CD4-positive, CD25-positive, alpha-beta regulatory T cell (primary cell): ENCODE results near the gene CAMK2D. TPM values are rescaled to one million over a fixed set of nuclear protein-coding genes. Genes with fewer than 3 reads are reported as not detected.

Source experiments
- ATAC-seq, 2 donors: fragments of 150-1000 bp; cut with Tn5 transposase; one replicate each; pipeline ENCODE4 v1.10.0; 2021; ENCODE audit warnings: low read depth in 2 of 2, moderate number of reproducible peaks in 2 of 2, moderate library complexity in 1 of 2
- DNase-seq, 3 donors: peaks; one replicate each; pipeline versions ENCODE4 v3.0.0 to v3.0.0-alpha.2; 2012 to 2022; ENCODE audit warnings: mixed read lengths in 1 of 3
- H3K27ac ChIP-seq: one replicate; pipeline ENCODE4 v1.7.0; 2013; ENCODE audit warnings: mild to moderate bottlenecking, low read length; ENCODE audit not compliant: insufficient read depth, poor library complexity, severe bottlenecking
- H3K27me3 ChIP-seq: one replicate; pipeline ENCODE4 v1.7.0; 2013; ENCODE audit warnings: low read length; ENCODE audit not compliant: control insufficient read depth, insufficient read depth
- H3K36me3 ChIP-seq: one replicate; pipeline ENCODE4 v1.7.0; 2013; ENCODE audit warnings: mild to moderate bottlenecking, low read length, moderate library complexity; ENCODE audit not compliant: control insufficient read depth, insufficient read depth
- H3K4me1 ChIP-seq: 2 replicates; pipeline ENCODE4 v1.7.0; 2013; ENCODE audit warnings: mild to moderate bottlenecking, low read length; ENCODE audit not compliant: insufficient read depth, control insufficient read depth, poor library complexity, severe bottlenecking
- H3K4me3 ChIP-seq: one replicate; pipeline ENCODE4 v1.7.0; 2013; ENCODE audit warnings: low read depth, mild to moderate bottlenecking, low read length, moderate library complexity
- H3K9me3 ChIP-seq, 2 experiments: 1 replicate in 1 of 2; 2 replicates in 1 of 2; pipeline ENCODE4 v1.7.0; 2013; ENCODE audit warnings: low read length in 2 of 2, mild to moderate bottlenecking in 1 of 2, moderate library complexity in 1 of 2; ENCODE audit not compliant: control insufficient read depth in 2 of 2
- H3K27ac Mint-ChIP-seq, 3 donors: one replicate each; pipeline ENCODE4 v1.8.0; 2020 to 2022; ENCODE audit warnings: mild to moderate bottlenecking in 3 of 3, mixed read lengths in 3 of 3, moderate library complexity in 2 of 3
- H3K27me3 Mint-ChIP-seq: one replicate; pipeline ENCODE4 v1.8.0; 2022; ENCODE audit warnings: mild to moderate bottlenecking, mixed read lengths
- H3K36me3 Mint-ChIP-seq: one replicate; pipeline ENCODE4 v1.8.0; 2020; ENCODE audit warnings: mixed read lengths
- H3K4me1 Mint-ChIP-seq, 4 donors: one replicate each; pipeline ENCODE4 v1.8.0; 2020 to 2022; ENCODE audit warnings: mixed read lengths in 4 of 4, mild to moderate bottlenecking in 1 of 4
- H3K4me3 Mint-ChIP-seq, 4 donors: one replicate each; pipeline ENCODE4 v1.8.0; 2020 to 2022; ENCODE audit warnings: mild to moderate bottlenecking in 4 of 4, mixed read lengths in 4 of 4, moderate library complexity in 3 of 4
- H3K9me3 Mint-ChIP-seq, 7 donors: one replicate each; pipeline ENCODE4 v1.8.0; 2020 to 2022; ENCODE audit warnings: mixed read lengths in 7 of 7, mild to moderate bottlenecking in 3 of 7, moderate library complexity in 2 of 7
- polyA plus RNA-seq, 4 donors: library from polyadenylated mRNA; unstranded; fragments of 300-500 nt; fragmentation: Illumina TruSeq; gene quantifications; one replicate each; pipeline ENCODE4 v1.2.3, GENCODE V29; 2021
- total RNA-seq: library from RNA; stranded (reverse); gene quantifications from one replicate; pipeline ENCODE4 v1.2.3, GENCODE V29; 2022

The CAMK2D gene
- total and polyA plus RNA-seq, 5 donors from 2014 or later, result 24.5 to 42.7 (median 26.2) TPM

- Mint-ChIP-seq H3K9me3 (peaks cover 0 to 14% (median 0%) of the 10 kb centered on the region in 7 donors), H3K27ac (no peak overlapping the region), H3K27me3 (peaks cover 13% of the 10 kb centered on the region), H3K4me1 (peaks cover 7 to 12% (median 11%) of the 10 kb centered on the region in 4 donors), H3K4me3 (no peak overlapping the region), H3K36me3 (peaks cover 4% of the 10 kb centered on the region)
- Histone ChIP-seq H3K27me3 (peaks cover 4% of the 10 kb centered on the region), H3K36me3 (no peaks in the 10 kb centered on the region), H3K4me1 (no peaks in the 10 kb centered on the region), H3K9me3 (no peaks in the 10 kb centered on the region), H3K4me3 (no peak overlapping the region), H3K27ac (no peak overlapping the region)
- ATAC-seq (no peak), DNase-seq (no peak)
These were observed 327.3 kb downstream of the CAMK2D start for GRCh38 chr4:113434247-113434587.

DNA sequence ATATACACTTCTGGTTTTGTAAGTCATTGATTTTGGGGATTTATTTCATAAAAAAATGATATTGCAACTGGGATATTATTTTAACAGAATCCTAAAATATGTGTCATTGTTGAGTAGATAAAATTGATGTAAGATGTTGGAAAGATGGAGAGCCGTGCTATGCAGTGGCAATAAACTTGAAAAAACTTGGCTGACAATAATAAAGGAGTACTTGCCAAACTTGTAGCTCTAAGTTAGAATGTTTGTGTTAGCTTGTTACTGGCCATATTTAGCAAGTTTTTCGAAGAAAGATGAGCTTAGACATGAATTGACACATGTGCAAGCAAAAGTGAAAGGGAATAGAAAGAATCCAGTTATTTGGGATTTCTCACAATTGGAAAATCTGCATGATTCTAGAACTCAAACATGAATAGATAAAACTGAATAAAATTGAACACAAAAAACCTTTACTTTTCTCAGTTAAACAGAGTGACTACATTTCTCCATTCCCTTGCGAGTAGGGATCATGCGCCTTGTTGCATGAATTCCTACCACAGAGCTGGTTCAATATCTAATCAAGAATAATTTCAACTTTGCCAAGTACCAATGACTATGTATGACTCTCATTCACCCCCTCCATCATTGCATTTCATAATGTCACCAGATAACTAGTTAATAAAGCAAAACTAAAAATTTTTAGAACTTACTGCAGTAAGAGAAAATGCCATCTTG is 327.8 kb downstream of the CAMK2D start:
- no peaks in the 10 kb centered on the region for H3K9me3 ChIP-seq
- Mint-ChIP-seq H3K36me3 (peaks cover 4% of the 10 kb centered on the region), H3K9me3 (peaks cover 0 to 14% (median 0%) of the 10 kb centered on the region in 7 donors), H3K4me1 (peaks cover 7 to 12% (median 11%) of the 10 kb centered on the region in 4 donors), H3K27me3 (peaks cover 13% of the 10 kb centered on the region), H3K27ac (no peak overlapping the region), H3K4me3 (no peak overlapping the region)
- H3K27ac ChIP-seq, result no peak overlapping the region
- peaks cover 4% of the 10 kb centered on the region for H3K27me3 ChIP-seq
- ATAC-seq (no peak), DNase-seq (no peak)
- no peaks in the 10 kb centered on the region for H3K36me3 ChIP-seq
- no peak overlapping the region for H3K4me3 ChIP-seq
- no peaks in the 10 kb centered on the region for H3K4me1 ChIP-seq

GRCh38 chr4:113433116-113433515 is 328.4 kb downstream of the CAMK2D start:
- Histone ChIP-seq H3K4me1 (no peaks in the 10 kb centered on the region), H3K27me3 (peaks cover 4% of the 10 kb centered on the region), H3K9me3 (no peaks in the 10 kb centered on the region), H3K4me3 (no peak overlapping the region), H3K27ac (no peak overlapping the region), H3K36me3 (no peaks in the 10 kb centered on the region)
- peaks cover 13% of the 10 kb centered on the region for H3K27me3 Mint-ChIP-seq
- peaks cover 4% of the 10 kb centered on the region for H3K36me3 Mint-ChIP-seq
- ATAC-seq (no peak), DNase-seq (no peak)
- H3K9me3 Mint-ChIP-seq, result peaks cover 0 to 14% (median 0%) of the 10 kb centered on the region in 7 donors
- peaks cover 7 to 12% (median 11%) of the 10 kb centered on the region in 4 donors for H3K4me1 Mint-ChIP-seq
- H3K4me3 Mint-ChIP-seq, result no peak overlapping the region
- no peak overlapping the region for H3K27ac Mint-ChIP-seq

DNA sequence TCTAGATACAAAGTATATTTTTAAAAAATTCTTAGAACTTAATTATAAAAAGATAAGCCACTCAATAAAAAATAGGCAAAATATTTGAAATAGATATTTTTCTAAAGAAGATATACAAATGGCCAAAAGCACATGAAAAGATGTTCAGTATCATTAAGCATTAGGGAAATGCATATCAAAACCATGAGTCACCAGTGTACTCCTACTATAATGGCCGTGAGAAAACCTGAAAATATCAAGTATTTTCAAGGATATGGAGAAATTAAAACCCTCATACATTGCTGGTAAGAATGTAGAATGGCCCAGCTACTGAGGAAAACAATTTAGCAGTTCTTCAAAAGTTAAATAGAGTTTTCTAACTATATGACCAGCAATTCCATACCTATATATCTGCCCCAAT is 337.9 kb downstream of the CAMK2D start:
- DNase-seq (no peak), ATAC-seq (no peak)
- Mint-ChIP-seq H3K9me3 (peaks cover 1 to 25% (median 10%) of the 10 kb centered on the region in 7 donors), H3K4me1 (no peaks in the 10 kb centered on the region), H3K36me3 (peaks cover 3% of the 10 kb centered on the region), H3K27ac (no peak overlapping the region), H3K27me3 (peaks cover 3% of the 10 kb centered on the region), H3K4me3 (no peak overlapping the region)
- H3K4me1 ChIP-seq, result no peaks in the 10 kb centered on the region
- H3K4me3 ChIP-seq, result no peak overlapping the region
- H3K9me3 ChIP-seq, result peaks cover 3 to 4% of the 10 kb centered on the region in 2 experiments
- no peaks in the 10 kb centered on the region for H3K36me3 ChIP-seq
- peaks cover 2% of the 10 kb centered on the region for H3K27me3 ChIP-seq
- H3K27ac ChIP-seq, result no peak overlapping the region

- ATAC-seq (no peak), DNase-seq (no peak)
- Mint-ChIP-seq H3K4me1 (no peaks in the 10 kb centered on the region), H3K27me3 (peaks cover 11% of the 10 kb centered on the region), H3K9me3 (peaks cover 1 to 24% (median 10%) of the 10 kb centered on the region in 7 donors), H3K36me3 (peaks cover 3% of the 10 kb centered on the region), H3K4me3 (no peak overlapping the region), H3K27ac (no peak overlapping the region)
- H3K9me3 ChIP-seq, result peaks cover 3 to 4% of the 10 kb centered on the region in 2 experiments
- H3K4me3 ChIP-seq, result no peak overlapping the region
- no peaks in the 10 kb centered on the region for H3K4me1 ChIP-seq
- H3K27me3 ChIP-seq, result peaks cover 4% of the 10 kb centered on the region
- H3K27ac ChIP-seq, result no peak overlapping the region
- no peaks in the 10 kb centered on the region for H3K36me3 ChIP-seq
These were observed 340.6 kb downstream of the CAMK2D start for GRCh38 chr4:113420938-113421337.

GRCh38 chr4:113419631-113420030 is 341.9 kb downstream of the CAMK2D start:
- peaks cover 11% of the 10 kb centered on the region for H3K27me3 Mint-ChIP-seq
- DNase-seq (no peak), ATAC-seq (no peak)
- no peak overlapping the region for H3K27ac Mint-ChIP-seq
- H3K4me3 Mint-ChIP-seq, result no peak overlapping the region
- peaks cover 3% of the 10 kb centered on the region for H3K36me3 Mint-ChIP-seq
- no peak overlapping the region for H3K27ac ChIP-seq
- H3K9me3 Mint-ChIP-seq, result peaks cover 1 to 30% (median 10%) of the 10 kb centered on the region in 7 donors
- H3K27me3 ChIP-seq, result peaks cover 4% of the 10 kb centered on the region
- no peaks in the 10 kb centered on the region for H3K36me3 ChIP-seq
- H3K9me3 ChIP-seq, result peaks cover 3 to 4% of the 10 kb centered on the region in 2 experiments
- H3K4me3 ChIP-seq, result no peak overlapping the region
- H3K4me1 ChIP-seq, result no peaks in the 10 kb centered on the region
- H3K4me1 Mint-ChIP-seq, result no peaks in the 10 kb centered on the region

GRCh38 chr4:113411496-113411938 is 350.0 kb downstream of the CAMK2D start:
- Mint-ChIP-seq H3K9me3 (peaks cover 0 to 5% (median 0%) of the 10 kb centered on the region in 7 donors), H3K27me3 (peaks cover 23% of the 10 kb centered on the region), H3K36me3 (no peaks in the 10 kb centered on the region), H3K4me3 (no peak overlapping the region), H3K27ac (no peak overlapping the region), H3K4me1 (peaks cover 0 to 4% (median 0%) of the 10 kb centered on the region in 4 donors)
- Histone ChIP-seq H3K27ac (no peak overlapping the region), H3K27me3 (no peaks in the 10 kb centered on the region), H3K9me3 (no peaks in the 10 kb centered on the region), H3K36me3 (no peaks in the 10 kb centered on the region), H3K4me1 (no peaks in the 10 kb centered on the region), H3K4me3 (no peak overlapping the region)
- no peak for ATAC-seq
- DNase-seq, result no peak

DNA sequence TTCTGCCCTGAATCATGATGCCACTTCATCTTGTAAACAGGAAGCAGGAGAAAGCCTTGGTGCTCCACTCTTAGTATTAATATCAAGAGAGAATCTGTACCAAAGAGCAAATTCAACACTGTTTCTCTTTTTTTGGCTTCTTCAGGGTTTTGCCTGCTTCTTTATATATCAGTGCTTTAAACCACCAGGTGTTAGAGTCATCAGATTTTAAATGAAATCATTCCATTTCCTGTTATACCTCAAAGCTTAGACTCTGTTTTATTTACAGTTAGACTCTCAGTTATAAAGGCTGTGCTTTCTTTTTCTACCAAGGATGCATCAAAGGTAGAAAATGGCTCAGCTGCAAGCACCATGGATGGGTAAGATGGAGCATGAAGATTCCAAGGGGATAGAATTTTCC is 350.9 kb downstream of the CAMK2D start:
- ATAC-seq, result no peak

More for the DNA sequence above, 350.9 kb downstream of the CAMK2D start:
- Mint-ChIP-seq H3K9me3 (peaks cover 0 to 5% (median 0%) of the 10 kb centered on the region in 7 donors), H3K27me3 (peaks cover 23% of the 10 kb centered on the region), H3K4me1 (peaks cover 0 to 4% (median 0%) of the 10 kb centered on the region in 4 donors), H3K36me3 (no peaks in the 10 kb centered on the region), H3K27ac (no peak overlapping the region), H3K4me3 (no peak overlapping the region)
- H3K36me3 ChIP-seq, result no peaks in the 10 kb centered on the region
- no peak overlapping the region for H3K27ac ChIP-seq
- H3K4me1 ChIP-seq, result no peaks in the 10 kb centered on the region
- H3K9me3 ChIP-seq, result no peaks in the 10 kb centered on the region
- DNase-seq, result no peak
- H3K27me3 ChIP-seq, result no peaks in the 10 kb centered on the region
- H3K4me3 ChIP-seq, result no peak overlapping the region
